ENCODE results near the gene LZTS3. TPM values are rescaled to one million over a fixed set of nuclear protein-coding genes. Genes with fewer than 3 reads are reported as not detected.

Gene LZTS3
- total RNA-seq, 1 experiment from 2014 or later: 32.6 TPM

- POLR2A ChIA-PET: no interaction called here
- Mint-ChIP-seq H3K27ac (no peak overlapping the region), H3K36me3 (no peaks in the 10 kb centered on the region), H3K4me3 (peak overlapping the region; percentile 75), H3K27me3 (ENCODE audit: low read depth) (peaks cover 7% of the 10 kb centered on the region; the same call in 1 of the 2 replicates), H3K9me3 (no peaks in the 10 kb centered on the region), H3K4me1 (peaks cover 44% of the 10 kb centered on the region)
- ATAC-seq (no peak), DNase-seq (ENCODE audit: low spot score) (no peak)
- no peak for TF ChIP-seq NR2C2 (CRISPR knock-in tag; IDR thresholded peaks at IDR 0.05)
- no peak for TF ChIP-seq ATF3 (CRISPR knock-in tag; conservative IDR thresholded peaks at IDR 0.05)
- TF ChIP-seq PRRX2 (CRISPR knock-in tag; IDR thresholded peaks at IDR 0.05): no peak
- no peak for TF ChIP-seq CDX4 (CRISPR knock-in tag; IDR thresholded peaks at IDR 0.05; ENCODE audit: borderline replicate concordance)
- TF ChIP-seq TP53 (CRISPR knock-in tag; IDR thresholded peaks at IDR 0.05): no peak
- TF ChIP-seq AFF4 (CRISPR knock-in tag; IDR thresholded peaks at IDR 0.05; ENCODE audit: borderline replicate concordance): no peak
- TF ChIP-seq, protein P1, sequence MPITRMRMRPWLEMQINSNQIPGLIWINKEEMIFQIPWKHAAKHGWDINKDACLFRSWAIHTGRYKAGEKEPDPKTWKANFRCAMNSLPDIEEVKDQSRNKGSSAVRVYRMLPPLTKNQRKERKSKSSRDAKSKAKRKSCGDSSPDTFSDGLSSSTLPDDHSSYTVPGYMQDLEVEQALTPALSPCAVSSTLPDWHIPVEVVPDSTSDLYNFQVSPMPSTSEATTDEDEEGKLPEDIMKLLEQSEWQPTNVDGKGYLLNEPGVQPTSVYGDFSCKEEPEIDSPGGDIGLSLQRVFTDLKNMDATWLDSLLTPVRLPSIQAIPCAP (CRISPR knock-in tag; IDR thresholded peaks at IDR 0.05): no peak
- TF ChIP-seq NR3C1 (CRISPR knock-in tag; conservative IDR thresholded peaks at IDR 0.05; ENCODE audit: low read depth): no peak
- TF ChIP-seq ZMAT4 (CRISPR knock-in tag; IDR thresholded peaks at IDR 0.05): no peak
- TF ChIP-seq MXD4 (CRISPR knock-in tag; IDR thresholded peaks at IDR 0.05; ENCODE audit: borderline replicate concordance): no peak
- TF ChIP-seq OVOL2 (CRISPR knock-in tag; IDR thresholded peaks at IDR 0.05; ENCODE audit: borderline replicate concordance): no peak
- TF ChIP-seq TEAD4 (CRISPR knock-in tag; IDR thresholded peaks at IDR 0.05): no peak
- TF ChIP-seq, protein P2, sequence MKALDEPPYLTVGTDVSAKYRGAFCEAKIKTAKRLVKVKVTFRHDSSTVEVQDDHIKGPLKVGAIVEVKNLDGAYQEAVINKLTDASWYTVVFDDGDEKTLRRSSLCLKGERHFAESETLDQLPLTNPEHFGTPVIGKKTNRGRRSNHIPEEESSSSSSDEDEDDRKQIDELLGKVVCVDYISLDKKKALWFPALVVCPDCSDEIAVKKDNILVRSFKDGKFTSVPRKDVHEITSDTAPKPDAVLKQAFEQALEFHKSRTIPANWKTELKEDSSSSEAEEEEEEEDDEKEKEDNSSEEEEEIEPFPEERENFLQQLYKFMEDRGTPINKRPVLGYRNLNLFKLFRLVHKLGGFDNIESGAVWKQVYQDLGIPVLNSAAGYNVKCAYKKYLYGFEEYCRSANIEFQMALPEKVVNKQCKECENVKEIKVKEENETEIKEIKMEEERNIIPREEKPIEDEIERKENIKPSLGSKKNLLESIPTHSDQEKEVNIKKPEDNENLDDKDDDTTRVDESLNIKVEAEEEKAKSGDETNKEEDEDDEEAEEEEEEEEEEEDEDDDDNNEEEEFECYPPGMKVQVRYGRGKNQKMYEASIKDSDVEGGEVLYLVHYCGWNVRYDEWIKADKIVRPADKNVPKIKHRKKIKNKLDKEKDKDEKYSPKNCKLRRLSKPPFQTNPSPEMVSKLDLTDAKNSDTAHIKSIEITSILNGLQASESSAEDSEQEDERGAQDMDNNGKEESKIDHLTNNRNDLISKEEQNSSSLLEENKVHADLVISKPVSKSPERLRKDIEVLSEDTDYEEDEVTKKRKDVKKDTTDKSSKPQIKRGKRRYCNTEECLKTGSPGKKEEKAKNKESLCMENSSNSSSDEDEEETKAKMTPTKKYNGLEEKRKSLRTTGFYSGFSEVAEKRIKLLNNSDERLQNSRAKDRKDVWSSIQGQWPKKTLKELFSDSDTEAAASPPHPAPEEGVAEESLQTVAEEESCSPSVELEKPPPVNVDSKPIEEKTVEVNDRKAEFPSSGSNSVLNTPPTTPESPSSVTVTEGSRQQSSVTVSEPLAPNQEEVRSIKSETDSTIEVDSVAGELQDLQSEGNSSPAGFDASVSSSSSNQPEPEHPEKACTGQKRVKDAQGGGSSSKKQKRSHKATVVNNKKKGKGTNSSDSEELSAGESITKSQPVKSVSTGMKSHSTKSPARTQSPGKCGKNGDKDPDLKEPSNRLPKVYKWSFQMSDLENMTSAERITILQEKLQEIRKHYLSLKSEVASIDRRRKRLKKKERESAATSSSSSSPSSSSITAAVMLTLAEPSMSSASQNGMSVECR (CRISPR knock-in tag; IDR thresholded peaks at IDR 0.05; ENCODE audit: borderline replicate concordance): no peak
- TF ChIP-seq, protein P3, sequence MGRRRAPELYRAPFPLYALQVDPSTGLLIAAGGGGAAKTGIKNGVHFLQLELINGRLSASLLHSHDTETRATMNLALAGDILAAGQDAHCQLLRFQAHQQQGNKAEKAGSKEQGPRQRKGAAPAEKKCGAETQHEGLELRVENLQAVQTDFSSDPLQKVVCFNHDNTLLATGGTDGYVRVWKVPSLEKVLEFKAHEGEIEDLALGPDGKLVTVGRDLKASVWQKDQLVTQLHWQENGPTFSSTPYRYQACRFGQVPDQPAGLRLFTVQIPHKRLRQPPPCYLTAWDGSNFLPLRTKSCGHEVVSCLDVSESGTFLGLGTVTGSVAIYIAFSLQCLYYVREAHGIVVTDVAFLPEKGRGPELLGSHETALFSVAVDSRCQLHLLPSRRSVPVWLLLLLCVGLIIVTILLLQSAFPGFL (CRISPR knock-in tag; IDR thresholded peaks at IDR 0.05; ENCODE audit: borderline replicate concordance): no peak
- no peak for TF ChIP-seq NFYB (CRISPR knock-in tag; conservative IDR thresholded peaks at IDR 0.05; ENCODE audit: low read depth)
- TF ChIP-seq KAT7 (CRISPR knock-in tag; IDR thresholded peaks at IDR 0.05; ENCODE audit: borderline replicate concordance): no peak
- no peak for TF ChIP-seq ZNF121 (CRISPR knock-in tag; IDR thresholded peaks at IDR 0.05)
- CTCF ChIA-PET: interaction anchor here (1.0 to 1.1 kb wide), 2 partner anchors 46 to 79 kb away, joined by 3 read pairs; no protein-coding TSS in a partner anchor
Observed at GRCh38 chr20:3171391-3172125, 1.8 kb downstream of the LZTS3 start.

All from WTC11 (cell line).